NCI-H187 (cell line): ENCODE data around the gene APOD.

ENCODE experiments used
- DNase-seq, 2 experiments: peaks; one replicate each; lab custom pipeline; 2025; lab: John Stamatoyannopoulos, UW

The APOD gene

DNA sequence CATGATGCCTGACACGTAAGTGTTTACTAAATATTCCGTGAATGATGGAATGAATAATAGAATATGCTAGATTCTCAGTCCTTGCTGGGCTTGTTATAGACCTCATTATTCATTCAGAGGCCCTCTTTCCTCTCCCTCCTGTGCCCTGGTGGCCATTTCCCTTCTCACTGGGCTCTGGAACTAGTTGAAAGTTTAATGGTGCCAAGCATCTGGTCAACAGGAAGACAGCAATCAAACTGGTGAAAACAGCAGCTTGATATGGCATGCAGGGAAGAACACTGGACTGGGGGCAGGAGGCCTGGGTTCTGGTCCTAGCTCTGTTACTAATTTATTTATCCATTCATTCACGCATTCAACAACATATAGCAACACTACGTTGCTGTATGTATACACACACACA is 3.7 kb upstream of the APOD start:
- DNase-seq, result no peak

DNA sequence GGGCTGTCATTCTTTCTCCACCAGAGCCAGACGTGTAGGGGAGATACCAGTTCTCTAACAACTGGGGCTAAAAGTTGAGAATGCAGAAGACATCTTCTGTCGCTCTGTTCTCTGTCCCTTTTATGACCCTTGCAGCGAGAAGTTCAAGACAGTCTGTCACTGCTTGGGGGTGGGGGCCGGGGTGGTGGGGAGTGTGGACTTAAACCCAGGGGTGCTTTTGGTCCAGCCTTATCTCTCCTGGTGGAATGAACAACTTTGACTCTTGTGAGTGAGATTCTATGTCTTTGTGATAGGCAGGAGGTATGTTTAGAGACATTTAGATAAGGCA is 767 bp upstream of the APOD start:
- DNase-seq, result no peak

DNA sequence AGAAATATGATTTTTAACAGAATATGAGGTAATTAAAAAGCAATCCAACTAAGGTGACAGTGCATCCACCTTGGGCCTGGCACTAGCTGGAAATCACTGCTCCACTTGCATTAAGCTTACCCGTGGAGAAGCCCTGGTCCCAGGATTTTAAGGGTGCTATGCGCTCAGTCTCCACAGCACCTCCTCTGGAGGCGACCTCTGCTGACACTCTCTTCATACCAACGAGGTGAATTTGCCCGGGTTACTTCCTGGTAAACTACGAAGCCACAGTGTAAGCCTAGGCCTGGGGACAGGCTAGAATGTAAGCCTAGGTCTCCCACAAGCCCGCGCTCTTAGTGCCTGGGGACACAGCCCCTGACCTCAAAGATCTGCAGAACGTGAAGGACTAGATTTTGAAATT is 793 bp downstream of the APOD start:
- DNase-seq, result no peak

DNA sequence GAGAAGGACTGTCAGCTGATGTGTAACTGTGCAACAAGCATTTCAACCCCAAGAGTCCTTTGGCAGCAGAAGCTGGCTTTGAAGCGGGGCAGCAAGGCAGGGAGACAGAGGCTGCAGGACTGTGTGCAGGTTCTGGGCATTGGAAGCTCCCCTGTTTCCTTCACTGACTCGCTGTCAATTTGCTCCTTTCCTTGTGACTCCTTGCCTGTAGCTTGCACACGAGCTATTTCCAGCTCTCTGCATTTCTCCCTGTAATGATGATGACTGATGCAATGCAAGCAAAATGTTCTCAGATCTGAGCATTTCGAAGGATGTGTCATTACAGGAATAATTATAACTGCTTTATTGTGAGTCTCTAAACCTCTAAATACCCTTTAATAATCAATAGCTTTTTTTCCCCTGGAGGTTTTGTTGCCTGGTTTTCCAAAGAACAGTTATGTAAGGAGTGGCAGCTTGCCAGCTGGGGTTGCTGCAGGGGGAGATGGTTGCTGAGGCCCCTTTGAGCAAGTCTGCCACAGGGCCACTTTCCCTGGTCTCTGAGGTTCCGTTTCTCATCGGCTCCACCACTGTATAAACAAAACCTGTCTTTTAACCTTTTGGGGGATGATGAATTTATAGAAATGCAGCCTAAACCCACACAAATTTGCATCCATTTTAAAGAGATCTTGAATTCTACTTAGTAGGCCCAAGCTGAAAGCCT is 2.8 kb downstream of the APOD start:
- no peak for DNase-seq

DNA sequence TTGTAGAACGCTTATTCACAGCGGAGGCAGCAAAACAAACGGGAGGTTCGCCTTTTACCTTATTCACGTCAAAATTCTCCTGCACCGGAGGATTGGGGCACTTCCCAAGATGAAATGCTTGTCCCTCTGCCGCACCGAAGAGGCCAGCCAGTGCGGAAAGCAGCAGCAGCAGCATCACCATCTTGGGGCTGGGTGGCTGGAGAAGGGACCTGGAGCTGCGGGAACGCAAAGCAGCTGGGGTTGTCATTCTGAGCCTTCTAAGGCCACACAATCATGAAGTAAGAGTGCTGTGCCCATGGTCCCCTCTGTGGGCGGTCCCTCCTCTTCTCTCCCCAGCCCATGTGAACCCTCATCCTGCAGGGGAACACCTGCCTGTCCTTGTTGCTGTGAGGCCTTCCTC is 4.5 kb downstream of the APOD start:
- DNase-seq, result no peak

DNA sequence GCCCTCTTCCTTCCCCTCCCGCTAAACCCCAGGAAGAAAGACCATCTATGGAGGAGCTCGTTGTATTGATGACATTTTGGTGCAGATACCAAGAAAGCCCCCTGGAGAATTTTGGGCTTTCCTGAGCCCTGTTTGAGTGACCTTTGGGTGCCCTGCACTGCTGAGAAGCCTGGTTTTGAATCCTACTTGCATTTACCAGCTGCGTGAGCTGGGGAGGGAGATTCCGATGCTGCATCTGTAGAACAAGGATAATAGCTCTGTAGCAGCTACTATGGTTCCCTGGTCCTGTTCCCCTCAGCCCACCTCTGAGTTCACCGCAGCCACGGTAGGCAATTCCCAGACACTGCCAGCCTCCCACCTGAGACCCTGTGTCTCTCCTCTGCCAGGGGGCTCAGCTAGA is 5.2 kb downstream of the APOD start:
- DNase-seq, result no peak

DNA sequence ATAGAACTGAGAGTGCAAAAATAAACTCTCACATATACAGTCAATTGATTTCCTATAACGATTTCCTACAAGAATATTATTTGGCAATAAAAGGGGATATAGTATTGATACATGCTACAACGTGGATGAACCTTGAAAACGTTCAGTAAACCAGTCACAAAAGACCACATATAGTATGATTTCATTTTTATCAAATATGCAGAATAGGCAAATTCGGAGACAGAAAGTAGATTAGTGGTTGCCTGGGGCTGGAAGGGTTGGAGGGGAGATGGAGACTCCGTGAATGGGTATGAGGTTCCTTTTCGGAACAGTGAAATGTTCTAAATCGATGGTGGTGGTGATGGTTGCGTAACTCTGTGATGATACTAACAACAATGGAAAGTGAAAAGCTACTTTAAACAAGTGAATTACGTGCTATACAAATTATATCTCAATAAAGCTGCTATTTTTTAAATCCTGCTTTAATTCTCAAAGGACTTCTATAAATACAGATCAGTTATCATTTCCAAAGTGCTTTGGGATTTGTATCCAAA is 6.0 kb downstream of the APOD start:
- DNase-seq, result no peak

DNA sequence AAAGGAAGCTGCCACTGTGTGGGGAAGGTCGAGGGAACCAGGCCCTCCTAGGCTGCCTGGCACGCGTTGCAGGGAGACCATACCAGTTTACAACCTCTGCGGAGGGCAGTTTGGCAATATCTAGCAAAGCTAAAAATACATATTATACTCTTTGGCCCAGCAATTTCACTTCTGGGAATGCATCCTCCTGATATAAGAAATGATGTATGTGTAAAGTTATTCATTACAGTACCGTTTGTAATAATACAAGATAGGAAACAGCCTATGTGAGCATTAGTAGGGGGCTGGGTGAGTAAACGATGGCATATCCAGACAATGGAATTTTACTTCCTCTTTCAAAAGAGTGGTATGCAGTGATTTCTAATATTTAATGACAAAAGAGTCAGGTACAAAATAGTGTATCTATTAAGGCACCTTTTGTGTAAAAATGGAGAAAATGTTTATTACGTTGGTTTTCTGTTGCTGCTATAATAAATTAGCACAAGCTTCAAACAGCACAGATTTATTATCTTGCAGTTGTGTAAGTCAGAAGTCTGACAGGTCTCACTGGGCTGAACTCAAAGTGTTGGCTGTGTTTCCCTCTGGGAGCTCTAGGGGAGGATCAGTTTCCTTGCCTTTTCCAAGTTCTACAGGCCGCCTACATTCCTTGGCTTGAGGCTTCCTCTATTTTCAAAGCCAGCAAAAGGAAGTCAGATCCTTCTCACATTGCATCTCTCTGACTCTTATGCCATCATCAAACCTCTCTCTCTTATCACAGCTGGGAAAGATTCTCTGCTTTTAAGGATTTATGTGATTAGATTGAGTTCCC is 9.0 kb downstream of the APOD start:
- no peak for DNase-seq

DNA sequence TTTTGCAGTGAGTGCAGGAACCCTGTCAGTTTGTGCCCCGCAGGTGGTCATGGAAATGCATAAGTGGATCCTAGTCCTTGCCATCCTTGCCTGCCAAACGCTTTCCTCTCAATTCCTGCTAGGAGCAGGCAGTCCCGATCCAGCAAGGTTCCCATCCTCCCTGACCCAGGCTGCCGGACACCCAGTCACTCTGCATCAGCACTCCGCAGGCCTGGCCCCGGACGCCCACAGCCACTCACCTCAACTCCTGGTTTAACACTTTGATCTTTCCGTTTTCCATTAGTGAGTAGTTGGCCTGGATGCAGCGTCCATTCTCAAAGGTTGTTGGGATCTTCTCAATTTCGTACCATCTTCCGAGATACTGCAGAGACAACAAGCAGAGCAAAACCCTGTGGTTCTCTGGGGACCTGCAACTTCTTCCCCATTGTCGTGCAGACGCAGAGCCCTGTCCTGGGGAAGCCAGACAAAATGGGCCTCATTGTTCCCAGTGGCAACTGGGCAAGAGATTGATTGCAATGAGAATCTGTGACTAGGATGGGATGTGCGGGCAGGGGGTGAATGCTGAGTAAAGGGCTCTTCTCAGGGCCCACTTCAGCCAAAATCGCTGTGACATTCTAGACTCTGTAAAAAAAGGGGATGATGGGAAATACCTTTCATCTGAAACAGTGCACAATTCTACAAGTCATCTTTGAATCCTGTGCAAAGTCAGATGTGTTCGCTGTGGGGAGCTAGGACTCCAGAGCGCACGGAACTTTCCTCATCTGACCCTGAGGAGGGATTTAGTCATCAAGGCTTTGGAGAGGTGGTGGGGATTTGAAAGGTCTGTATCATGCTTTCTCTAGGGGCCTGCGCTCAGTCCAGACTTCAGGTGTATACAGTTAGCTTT is 9.9 kb downstream of the APOD start:
- no peak for DNase-seq

DNA sequence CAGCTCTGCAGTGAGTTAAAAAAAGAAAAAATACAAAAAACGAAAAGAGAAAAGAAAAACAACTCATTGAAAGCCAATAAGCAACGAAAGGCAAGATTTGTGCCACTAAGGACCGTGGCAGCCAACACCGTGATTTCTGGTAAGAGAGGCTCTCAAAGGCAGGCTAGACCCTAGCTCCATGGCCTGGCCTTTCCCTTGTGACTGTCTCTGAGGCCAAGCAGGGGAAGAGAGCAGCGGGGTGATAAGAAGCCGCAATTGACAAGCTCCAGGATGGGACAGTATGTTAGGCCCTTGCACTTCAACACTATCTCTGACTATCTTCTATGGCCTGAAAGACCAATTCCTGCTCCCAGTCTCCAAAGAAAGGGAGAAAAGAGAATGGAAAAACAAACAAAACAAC is 12.4 kb downstream of the APOD start:
- DNase-seq, result no peak

DNA sequence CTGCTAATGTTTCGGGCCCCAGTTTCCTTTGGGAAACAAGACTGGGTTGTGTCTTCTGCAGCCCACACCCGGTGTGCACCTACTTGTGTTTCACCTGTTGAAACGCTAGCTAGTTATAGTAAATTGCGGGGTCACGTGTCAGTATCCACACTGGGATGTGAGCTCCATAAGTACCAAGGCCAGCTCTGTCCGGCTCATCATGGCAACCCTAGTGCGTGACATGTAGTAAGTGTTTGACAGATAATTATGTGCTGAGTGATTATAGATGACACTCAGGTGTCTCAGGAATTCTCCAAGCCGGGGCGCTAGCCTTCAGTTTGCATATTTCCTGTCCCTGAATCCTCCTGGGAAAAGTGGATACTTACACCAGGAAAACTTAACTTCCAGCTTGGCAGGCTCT is 12.8 kb downstream of the APOD start:
- DNase-seq, result no peak

DNA sequence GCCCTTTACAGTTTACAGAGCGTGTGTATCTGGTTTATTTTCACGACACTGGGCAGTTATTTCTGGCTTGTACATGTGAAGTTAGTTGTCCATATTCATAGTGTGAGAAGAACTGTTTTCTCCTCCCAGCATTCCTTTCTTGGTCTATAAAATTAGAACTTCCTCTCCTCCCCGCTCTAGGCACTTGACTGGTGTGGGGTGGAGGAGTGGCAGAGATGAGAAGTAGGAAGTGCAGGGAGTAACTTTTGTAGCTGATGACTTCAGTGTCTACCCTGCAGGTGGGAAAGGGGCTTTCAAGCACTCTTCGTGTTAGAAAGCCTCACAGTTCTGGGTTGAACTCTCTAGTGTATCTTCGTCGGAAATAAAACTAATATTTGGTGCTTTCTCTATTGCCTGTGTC is 13.4 kb downstream of the APOD start:
- DNase-seq, result no peak

DNA sequence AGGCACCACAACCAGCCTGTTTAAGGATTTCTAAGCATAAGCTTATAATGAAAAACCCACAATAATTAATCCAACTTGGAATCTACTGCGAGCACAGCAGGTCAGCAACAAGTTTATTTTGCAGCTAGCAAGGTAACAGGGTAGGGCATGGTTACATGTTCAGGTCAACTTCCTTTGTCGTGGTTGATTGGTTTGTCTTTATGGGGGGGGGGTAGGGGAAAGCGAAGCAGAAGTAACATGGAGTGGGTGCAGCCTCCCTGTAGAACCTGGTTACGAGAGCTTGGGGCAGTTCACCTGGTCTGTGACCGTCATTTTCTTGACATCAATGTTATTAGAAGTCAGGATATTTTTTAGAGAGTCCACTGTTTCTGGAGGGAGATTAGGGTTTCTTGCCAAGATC is 15.1 kb downstream of the APOD start:
- DNase-seq, result no peak

DNA sequence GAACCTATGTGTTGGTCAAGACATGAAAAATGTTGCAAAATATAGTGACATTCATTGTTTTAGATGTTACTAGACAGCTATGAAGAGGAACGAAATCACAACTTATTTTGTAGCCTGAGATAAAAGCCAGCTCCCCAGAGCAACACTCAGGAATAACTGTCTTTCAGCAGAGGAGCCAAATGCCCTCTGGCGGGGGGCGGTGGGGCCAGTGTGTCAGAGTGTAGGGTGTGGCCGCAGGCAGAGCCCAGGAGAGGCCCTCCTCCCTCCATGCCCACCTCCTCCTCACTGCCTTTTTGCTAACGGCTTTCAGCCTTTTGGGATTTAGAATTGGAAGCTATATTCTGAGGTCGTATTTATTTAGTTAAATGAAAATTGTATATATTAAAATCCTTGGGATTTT is 16.9 kb downstream of the APOD start:
- DNase-seq, result no peak

DNA sequence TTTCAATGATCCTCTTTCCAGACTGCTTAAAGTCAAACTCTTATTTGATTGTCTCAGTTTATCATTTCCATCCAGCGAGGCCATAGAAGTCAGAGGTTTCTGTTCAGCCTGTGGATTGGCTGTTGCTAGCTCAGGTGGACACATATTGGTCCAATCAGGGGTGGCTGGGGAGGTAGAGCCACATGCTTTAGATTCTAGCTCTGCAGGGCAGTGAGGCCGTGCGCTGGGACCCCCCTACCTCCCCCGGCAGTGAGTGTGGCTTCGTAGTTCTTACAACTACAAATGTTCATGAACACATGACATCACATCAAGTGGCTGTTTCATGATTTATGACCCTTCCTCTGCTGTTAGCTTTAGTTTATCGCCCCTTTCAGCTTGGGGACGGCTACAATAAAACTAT is 18.0 kb downstream of the APOD start:
- no peak for DNase-seq

DNA sequence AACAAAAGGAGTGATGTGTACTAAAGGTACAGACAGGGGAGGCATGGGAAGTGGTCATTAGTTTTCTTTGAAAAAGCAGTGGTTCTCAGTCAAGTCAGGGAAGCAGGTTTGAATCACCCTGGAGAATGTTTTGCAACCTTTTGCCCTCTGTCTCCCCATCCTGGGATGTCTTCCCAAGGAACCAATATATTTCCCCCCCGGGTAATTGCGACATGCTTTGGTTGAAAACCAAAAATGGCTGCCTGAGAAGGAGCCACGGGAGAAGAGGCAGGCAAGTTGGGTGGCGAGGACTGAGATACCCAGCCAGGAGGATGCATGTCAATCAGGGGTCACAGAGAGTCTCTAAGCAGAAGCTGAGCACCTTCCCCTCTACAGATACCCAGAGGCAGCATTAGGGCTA is 20.4 kb downstream of the APOD start:
- no peak for DNase-seq

DNA sequence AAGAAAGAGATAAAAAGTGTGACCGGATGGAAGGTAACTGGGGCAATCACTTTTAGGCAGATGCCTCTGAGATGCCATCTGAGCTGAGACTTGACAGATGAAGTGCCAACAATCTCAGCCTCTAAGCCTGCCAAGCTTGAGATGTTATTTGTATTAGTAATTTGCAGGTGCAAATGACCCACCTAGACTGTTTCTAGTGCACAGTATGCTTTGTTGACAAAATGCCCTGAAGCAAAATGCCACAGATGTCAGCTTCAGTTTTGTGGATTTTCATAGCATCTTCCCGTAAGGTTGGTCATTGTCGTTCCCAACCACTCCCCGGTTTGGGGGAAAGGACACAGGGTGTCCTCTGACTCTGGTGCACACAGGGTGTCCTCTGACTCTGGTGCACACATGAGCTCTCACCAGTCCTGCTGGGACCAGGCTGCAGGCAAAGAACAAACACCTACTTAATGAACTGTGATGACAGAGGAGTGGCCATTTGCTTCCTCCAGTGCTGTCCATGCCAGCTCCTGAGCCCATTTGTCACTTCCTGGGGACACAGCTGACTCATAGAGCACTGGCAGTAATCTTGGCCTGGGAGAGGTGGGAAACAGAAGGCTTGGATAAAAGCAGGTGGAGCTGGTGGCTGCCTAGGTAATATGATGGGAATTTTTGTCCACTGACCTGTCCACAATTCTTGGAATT is 23.9 kb downstream of the APOD start:
- DNase-seq, result no peak

DNA sequence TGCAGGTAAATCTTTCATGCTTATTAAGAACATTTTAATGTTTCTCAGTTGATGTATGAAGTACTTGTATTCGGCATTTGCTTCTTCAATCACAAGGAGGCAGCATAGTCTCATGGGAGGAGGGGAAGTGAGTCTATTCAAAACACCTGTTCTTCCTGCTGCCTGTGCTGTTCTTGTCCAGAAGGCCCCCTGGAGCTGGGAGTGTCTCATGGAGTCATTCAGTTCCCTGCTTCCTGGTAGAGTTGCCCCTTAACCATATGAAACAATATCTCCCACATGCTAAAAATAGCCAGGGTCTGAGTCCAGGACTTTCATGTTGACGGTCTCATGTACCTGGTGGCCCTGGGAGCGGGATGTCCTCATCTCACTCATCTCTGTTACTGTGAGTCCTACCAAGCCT is 25.1 kb downstream of the APOD start:
- peak; percentile 31 to 73 for DNase-seq

DNA sequence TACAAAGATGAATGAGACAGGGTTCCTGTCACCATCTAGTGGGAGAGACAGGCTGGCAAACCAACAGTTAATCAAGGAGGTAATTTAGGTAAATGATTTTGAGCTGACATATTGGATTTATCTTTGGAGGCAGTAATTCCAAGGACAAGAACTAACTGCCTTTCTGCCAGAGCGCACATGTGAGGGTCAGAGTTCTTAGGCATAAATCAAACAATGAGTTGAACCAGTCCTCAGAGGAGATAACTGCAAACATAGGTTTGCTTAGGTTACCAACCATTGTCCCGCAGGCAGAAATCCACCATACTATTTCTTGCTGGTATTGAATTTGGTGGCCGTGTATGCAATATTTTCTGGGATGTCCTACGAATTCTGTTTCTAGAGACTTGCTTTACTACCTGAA is 26.4 kb downstream of the APOD start:
- DNase-seq, result no peak

DNA sequence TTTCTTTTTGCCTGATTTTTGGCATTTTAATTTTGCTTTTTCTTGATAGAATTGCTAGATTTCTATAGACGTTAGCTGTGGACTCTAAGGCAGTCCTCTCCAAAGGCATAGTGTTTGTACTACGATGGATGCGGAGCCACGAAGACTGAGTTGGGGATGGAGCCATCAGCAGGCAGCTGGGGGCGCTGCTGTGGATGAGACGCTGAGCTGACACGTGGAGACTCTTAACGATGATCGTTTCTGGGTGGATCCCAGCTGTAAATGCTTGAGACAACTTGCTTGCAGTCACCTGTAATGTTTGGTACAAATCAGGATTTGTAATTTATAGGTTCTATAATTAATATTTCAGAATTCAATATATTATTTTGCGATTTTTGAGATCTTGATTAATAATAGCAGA is 27.4 kb downstream of the APOD start:
- no peak for DNase-seq

DNA sequence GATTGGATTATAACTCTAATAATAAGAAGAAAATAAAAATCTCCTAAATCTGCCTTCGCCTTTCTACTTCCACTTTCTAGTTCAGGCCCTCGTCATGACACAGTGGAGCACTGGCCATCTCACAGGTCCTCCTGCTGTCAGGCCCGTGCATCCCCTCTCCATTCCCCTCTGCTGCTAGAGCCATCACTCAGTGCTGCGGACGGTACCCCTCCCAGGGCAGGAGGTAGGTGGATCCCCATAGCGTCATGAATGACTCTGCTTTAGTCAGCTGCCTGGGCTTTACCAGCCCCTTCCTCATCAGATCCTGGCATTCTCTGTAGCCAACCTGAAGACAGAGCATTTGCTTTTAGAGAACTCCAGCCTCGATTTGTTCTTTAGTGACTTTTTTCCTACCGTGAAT is 28.6 kb downstream of the APOD start:
- no peak for DNase-seq

DNA sequence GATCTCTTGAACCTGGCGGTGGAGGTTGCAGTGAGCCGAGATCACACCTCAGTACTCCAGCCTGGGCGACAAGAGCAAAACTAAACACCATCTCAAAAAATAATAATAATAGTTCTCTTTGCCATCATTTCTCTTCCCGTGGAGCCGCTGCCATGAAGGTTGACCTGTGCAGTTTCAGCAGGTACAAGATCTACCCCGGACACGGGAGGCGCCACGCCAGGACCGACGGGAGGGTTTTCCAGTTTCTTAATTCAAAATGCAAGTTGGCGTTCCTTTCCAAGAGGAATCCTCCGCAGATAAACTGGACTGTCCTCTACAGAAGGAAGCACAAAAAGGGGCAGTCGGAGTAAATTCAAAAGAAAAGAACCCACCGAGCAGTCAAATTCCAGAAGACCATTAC is 29.3 kb downstream of the APOD start:
- DNase-seq, result no peak
